AG08395 (cell line): Measurements from ENCODE around the gene ZNF366.

ENCODE experiments used
- DNase-seq: peaks from one replicate; pipeline ENCODE4 v3.0.0; 2012; ENCODE audit warnings: mixed read lengths, low spot score

Gene ZNF366

GRCh38 chr5:72489536-72489935 is 17.7 kb downstream of the ZNF366 start:
- DNase-seq, result no peak

- no peak for DNase-seq
Measured at GRCh38 chr5:72488756-72489155, 18.5 kb downstream of the ZNF366 start.

GRCh38 chr5:72487177-72487576 is 20.0 kb downstream of the ZNF366 start:
- no peak for DNase-seq

GRCh38 chr5:72486371-72486770 is 20.8 kb downstream of the ZNF366 start:
- peak; percentile 59 for DNase-seq

- DNase-seq, result no peak
Measured at GRCh38 chr5:72485430-72485974, 21.7 kb downstream of the ZNF366 start.

- DNase-seq, result no peak
Measured at GRCh38 chr5:72482046-72482445, 25.2 kb downstream of the ZNF366 start.

- DNase-seq, result no peak
Measured at GRCh38 chr5:72480841-72481240, 26.4 kb downstream of the ZNF366 start.

GRCh38 chr5:72479921-72480320 is 27.3 kb downstream of the ZNF366 start:
- DNase-seq, result no peak

- no peak for DNase-seq
Measured at GRCh38 chr5:72478684-72479083, 28.5 kb downstream of the ZNF366 start.

GRCh38 chr5:72478276-72478675 is 28.9 kb downstream of the ZNF366 start:
- DNase-seq, result no peak

- no peak for DNase-seq
Measured at GRCh38 chr5:72477644-72478043, 29.6 kb downstream of the ZNF366 start.

GRCh38 chr5:72477176-72477575 is 30.0 kb downstream of the ZNF366 start:
- DNase-seq, result no peak

GRCh38 chr5:72476721-72477120 is 30.5 kb downstream of the ZNF366 start:
- no peak for DNase-seq

- no peak for DNase-seq
Measured at GRCh38 chr5:72476275-72476674, 30.9 kb downstream of the ZNF366 start.

GRCh38 chr5:72474516-72474915 is 32.7 kb downstream of the ZNF366 start:
- no peak for DNase-seq

- DNase-seq, result no peak
Measured at GRCh38 chr5:72474046-72474500, 33.1 kb downstream of the ZNF366 start.

GRCh38 chr5:72472666-72473422 is 34.4 kb downstream of the ZNF366 start:
- DNase-seq, result no peak

GRCh38 chr5:72472031-72472430 is 35.2 kb downstream of the ZNF366 start:
- DNase-seq, result no peak

GRCh38 chr5:72470826-72471225 is 36.4 kb downstream of the ZNF366 start:
- peak; percentile 77 for DNase-seq

GRCh38 chr5:72468606-72469005 is 38.6 kb downstream of the ZNF366 start:
- no peak for DNase-seq

GRCh38 chr5:72468024-72468423 is 39.2 kb downstream of the ZNF366 start:
- peak; percentile 27 for DNase-seq

- no peak for DNase-seq
Measured at GRCh38 chr5:72467461-72467860, 39.7 kb downstream of the ZNF366 start.

GRCh38 chr5:72465601-72466563 is 41.3 kb downstream of the ZNF366 start:
- DNase-seq, result no peak
